Subcutaneous adipose tissue (tissue), 4 donors: ENCODE data around the gene MLKL. TPM values are rescaled to one million over a fixed set of nuclear protein-coding genes. Genes with fewer than 3 reads are reported as not detected.

ENCODE experiments used
- total RNA-seq, 4 donors: library from RNA; depleted of rRNA; stranded (reverse); fragments of >200 nt; gene quantifications; one replicate each; pipeline ENCODE4 v1.1.0, GENCODE V29; 2016
- TF ChIP-seq, protein P1 (sequence below): fragments of 450-650 bp; IDR thresholded peaks from one replicate; pipeline ENCODE4 v1.5.1; 2016; ENCODE audit warnings: low read depth, mild to moderate bottlenecking, control low read depth, antibody characterized with exemption, moderate library complexity

The MLKL gene
- 10 to 100 TPM; 19.0 to 46.0 (median 27.3) TPM for total RNA-seq

DNA sequence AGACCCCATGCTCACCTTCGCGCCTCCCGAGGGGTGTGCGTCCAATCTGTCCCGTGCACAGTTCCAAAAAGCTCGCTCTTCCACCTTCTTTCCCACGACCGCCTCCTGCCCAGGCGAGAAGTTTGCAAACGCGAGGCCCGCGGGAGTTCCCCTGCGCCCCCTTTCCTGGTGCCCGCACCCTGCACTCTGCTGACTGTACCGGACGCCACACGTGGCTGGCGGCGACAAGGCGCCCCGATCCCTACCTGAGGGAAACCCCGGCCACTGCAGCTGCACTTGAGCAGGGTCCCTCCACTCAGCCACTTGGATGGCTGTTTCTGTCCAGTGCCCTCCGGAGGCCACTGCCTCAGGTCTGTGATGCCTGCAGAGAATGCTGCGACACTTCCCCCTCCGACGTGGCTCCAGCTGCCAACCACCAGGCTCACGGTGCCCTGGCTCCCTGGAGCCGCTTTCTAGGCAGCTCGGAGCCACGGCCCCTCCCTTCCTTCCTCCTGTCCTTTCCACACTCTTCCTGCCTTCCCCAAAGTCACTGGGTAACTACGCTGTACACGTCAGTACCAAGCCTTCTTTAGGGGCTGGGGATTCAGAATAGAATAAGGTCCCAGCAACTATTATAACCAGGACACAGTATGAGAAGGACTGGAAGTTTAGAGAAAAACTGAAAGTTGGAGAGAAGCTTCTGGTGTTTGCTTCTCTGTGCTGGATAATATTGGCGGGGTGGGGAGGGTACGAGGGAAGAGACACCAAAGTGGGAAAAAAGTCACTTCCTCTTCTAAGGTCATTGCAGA, at the start of gene MLKL:
Gene MLKL (minus strand): TSS at position 425 of the 788 bp plus-strand sequence. CDS start 5,105 bp downstream, outside the sequence.
- TF ChIP-seq, protein P1, sequence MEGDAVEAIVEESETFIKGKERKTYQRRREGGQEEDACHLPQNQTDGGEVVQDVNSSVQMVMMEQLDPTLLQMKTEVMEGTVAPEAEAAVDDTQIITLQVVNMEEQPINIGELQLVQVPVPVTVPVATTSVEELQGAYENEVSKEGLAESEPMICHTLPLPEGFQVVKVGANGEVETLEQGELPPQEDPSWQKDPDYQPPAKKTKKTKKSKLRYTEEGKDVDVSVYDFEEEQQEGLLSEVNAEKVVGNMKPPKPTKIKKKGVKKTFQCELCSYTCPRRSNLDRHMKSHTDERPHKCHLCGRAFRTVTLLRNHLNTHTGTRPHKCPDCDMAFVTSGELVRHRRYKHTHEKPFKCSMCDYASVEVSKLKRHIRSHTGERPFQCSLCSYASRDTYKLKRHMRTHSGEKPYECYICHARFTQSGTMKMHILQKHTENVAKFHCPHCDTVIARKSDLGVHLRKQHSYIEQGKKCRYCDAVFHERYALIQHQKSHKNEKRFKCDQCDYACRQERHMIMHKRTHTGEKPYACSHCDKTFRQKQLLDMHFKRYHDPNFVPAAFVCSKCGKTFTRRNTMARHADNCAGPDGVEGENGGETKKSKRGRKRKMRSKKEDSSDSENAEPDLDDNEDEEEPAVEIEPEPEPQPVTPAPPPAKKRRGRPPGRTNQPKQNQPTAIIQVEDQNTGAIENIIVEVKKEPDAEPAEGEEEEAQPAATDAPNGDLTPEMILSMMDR: no peak

DNA sequence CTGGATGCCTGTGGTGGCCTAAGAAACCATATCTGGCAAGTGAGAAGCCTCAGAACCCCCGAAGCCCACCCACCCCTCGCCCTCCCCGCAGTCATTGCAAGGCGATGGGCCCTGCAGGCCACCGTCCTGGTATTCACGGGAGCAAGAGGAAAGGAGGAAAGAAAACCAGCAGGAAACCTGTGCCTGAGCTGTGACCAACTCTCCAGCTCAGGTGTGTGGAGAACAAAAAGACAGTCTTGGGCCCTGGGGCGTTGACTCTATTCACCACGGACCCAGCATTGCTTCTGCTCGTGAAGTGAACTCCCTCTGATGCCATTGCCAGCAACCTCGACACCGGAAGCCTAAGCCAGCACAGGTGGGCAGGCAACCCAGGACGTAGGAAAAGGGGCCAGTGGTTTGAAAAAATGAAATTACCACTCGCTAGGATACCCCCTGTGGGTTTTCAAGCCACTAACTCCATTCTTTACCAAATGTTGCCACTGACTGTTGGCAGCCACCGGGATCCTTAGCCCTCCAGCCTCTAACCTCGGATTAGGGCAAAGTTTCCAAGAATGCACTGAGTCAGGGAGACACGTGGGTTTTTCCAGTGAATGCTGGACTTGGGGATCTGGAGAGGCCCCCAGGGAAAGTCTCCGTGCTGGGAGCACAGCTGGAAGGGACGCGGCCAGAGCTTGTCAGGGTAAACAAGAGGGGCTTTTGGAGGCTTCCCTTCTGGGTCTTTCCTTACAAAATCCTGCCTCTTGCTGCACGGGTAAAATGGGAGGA, 48.8 kb upstream of the MLKL start:
- TF ChIP-seq, protein P1: no peak

DNA sequence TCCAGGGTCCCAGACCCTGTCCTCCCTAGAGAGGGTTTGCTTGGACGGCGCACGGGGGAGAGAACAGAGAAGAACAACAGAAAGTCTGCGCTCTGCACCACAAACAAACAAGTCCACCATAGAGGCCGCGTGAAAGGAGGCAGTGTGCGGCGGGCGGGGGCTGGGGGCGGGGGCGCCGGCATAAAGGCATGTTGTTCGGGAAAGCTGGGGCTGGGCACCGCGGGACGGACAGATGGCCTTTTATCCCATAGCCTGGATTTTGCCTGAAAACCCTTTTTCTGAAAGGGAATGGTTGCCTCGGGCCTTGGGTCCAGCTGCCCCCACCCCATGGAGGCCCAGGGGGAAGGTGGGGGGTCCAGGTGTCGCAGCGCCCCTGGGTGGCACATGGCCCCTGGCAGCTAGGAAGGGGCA, 48.0 kb upstream of the MLKL start:
- TF ChIP-seq, protein P1: no peak

DNA sequence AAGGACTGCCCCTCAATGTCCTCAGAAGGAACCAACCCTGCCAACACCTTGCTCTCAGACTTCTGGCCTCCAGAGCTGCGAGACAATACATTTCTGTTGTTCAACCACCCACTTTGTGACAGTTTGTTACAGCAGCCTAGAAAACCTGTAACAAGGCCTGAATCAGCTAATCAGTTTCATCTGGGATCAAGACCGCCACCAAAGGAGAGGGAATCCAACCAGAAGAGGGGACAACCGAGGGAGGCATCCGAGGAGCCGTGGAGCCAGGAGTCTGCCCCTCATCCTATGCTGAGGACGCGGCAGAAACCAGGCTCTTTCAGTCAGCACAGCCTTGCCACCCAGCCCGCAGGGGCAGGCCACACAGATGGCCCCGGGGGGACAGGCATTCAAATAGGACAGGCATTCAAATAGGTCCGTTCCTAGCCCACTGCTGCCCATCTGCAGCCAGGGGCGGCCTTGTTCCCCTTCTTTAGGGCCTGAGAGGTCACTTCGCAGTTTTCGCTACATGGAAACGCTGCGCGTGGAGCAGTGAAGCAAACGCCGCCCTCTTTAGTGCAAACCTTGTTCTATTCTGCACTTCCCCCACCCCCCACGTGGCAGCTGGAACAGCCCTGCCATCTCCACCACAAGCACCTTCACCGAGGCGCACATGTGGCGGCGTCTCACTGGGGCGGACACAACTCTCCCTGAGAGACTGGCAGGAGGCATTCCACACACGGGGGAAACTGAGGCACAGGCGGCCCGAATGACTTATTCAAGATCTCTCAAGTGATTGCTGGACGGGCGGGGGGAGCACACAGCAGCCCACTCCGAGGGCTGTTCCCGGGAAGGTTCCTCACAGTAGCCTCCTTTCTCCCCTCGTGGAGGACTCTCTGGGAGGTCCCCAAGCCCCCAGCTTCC, 47.3 kb upstream of the MLKL start:
- TF ChIP-seq, protein P1: no peak

DNA sequence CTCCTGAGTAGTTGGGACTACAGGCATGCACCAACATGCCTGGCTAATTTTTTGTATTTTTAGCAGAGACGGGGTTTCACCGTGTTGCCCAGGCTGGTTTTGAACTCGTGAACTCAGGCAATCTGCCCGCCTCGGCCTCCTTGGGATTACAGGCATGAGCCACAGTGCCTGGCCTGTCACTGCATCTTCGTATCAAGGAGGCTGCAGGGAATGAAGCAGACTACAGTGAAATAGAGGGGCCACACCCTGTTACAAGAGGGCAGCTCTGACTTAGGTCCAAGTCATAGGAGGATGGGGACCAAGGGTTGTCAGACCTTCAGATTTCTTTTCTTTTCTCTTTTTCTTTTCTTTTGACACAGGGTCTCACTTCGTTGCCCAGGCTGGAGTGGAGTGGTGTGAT, 45.3 kb upstream of the MLKL start:
- TF ChIP-seq, protein P1: no peak

DNA sequence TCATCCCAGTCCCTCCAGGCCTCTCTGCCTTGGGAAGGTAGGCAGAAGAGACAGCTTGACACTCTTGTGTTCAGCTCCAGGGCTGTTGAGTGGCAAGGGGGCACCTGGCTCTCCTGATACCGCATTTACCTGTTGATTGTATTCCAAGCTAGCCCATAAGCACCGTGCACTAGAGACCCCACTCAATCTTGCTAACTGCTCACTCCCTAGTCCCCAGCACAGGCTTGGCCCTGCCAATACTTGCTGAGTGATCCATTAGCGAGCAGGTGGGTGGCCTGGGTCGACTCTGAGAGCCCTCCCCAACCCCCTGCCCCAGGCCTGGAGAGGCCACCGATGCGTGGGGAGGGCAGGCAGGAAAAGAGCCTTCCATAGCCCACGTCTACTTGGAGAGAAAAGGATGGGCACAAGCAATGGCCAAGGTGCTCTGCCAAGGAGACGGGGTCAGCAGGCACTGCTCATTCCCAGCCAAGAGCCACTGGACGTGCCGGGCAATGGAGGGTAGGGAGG, 44.5 kb upstream of the MLKL start:
- TF ChIP-seq, protein P1: no peak
